HG02852 (cell line): ENCODE results near the gene TRAPPC3.
"Not testable (repeated sequence)": the region's sequence is repeated elsewhere in the genome, so short reads cannot be mapped to it uniquely, and the experiment has no call there.

ENCODE experiments used
- ATAC-seq: cut with Tn5 transposase; IDR thresholded peaks from one replicate; pipeline ENCODE4 v1.9.1; 2021; ENCODE audit warnings: mild to moderate bottlenecking, moderate library complexity; ENCODE audit not compliant: unreplicated experiment

Gene TRAPPC3

GRCh38 chr1:36166938-36167905 is 17.9 kb upstream of the TRAPPC3 start:
- no peak for ATAC-seq

- ATAC-seq = no peak
These were observed 16.9 kb upstream of the TRAPPC3 start for GRCh38 chr1:36166136-36166535.

DNA sequence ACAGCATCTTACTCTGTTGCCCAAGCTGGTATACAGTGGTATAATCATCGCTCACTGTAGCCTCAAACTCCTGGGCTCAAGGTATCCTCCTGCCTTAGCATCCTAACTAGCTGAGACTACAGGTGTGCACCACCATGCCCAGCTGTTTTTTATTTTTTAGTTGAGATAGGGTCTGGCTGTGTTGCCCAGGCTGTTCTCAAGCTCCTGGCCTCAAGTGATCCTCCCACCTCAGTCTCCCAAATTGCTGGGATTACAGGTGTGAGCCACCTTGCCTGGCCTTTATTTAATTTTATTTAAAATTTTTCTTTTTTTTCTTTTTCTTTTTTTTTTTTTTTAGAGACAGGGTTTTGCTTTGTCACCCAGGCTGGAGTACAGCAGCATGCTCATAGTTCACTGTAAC is 15.9 kb upstream of the TRAPPC3 start:
- no peak for ATAC-seq

DNA sequence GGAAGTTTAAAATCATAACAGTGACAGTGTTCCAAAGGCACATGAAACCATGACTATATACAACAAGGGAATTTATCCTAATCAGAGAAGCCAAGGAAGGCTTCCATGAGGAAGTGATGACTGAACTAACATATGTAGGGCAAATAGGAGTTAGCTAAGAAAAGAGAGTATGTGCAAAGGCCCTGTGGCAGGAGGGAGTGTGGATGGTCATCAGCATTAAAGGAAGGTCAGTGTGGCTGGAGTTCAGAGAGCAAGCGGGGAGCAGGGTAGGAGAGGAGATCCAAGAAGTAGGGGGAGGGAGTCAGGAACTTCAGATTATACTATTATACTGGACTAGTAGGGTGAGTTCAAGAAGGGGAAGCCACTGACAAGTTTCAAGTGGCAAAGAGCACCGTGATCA is 15.1 kb upstream of the TRAPPC3 start:
- no peak for ATAC-seq

- ATAC-seq = no peak
These were observed 14.1 kb upstream of the TRAPPC3 start for GRCh38 chr1:36163426-36163825.

DNA sequence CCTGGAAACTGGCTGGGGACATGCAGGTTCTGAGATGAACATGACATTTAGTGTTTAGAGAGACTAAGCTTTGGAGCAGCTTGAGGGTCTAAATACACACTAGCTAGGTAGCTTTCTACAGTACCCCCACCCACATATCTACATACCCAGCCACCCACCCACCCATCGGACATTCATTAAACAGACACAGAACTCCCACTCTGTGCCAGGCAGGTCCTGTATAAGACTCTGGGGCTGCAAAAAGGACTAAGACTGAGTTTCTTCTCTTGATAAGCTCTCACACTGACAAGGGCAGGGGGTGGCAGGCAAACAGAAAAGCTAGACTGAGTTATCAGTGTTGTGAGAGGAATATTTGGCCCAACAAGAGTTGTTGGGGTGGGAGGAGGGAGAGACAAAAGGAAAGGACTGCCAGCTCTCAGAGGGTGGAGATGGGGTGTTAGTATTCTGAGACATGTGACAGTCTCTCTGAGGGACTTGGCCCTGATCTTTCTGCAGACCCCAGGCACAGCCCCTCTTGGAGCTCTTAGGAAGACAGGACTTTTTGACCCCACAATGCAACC is 13.5 kb upstream of the TRAPPC3 start:
- no peak for ATAC-seq

DNA sequence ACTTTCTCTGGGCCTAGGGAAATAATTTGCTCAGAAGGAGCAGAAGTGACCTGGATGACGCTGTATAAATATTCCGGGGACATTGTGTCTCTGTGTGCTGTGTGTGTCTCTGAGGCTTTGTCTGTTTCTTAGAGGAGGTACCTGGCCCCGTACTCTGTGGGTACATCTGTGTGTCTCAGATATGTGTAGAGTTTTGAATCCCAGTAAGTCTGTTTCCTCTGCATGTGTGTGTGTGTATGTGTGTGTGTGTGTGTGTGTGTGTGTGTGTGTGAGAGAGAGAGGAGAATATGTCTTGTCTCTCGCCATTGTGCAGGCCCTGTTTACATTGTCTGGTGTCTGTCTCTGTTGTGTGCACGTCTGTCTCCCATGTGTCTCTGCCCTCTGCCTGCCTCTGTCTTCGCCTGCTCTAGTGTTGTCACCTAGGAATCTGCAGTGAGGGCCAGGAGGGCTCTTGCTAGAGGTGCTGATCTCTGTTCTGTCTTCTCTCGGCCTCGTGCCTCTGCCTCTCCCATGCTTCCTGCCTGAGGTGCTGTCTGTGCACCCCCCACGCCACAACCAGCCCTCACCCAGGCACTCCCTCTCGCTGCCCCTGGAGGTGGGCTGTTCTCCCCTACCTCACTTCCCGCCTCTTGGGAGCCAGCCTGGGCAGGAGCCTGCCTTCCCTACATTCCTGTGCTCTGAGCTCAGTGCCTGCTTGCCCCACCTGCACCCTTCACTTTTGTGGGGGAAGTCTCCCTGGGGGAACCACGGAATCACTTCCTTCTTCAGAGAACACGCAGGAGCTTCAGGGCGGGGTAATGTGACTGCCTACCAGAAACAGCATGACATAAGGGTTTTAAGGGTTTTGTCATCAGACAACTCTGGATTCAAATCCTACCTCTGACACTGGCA is 12.6 kb upstream of the TRAPPC3 start:
- ATAC-seq = no peak

- ATAC-seq = no peak
These were observed 11.7 kb upstream of the TRAPPC3 start for GRCh38 chr1:36160949-36161485.

GRCh38 chr1:36160388-36160948 is 11.2 kb upstream of the TRAPPC3 start:
- no peak for ATAC-seq

DNA sequence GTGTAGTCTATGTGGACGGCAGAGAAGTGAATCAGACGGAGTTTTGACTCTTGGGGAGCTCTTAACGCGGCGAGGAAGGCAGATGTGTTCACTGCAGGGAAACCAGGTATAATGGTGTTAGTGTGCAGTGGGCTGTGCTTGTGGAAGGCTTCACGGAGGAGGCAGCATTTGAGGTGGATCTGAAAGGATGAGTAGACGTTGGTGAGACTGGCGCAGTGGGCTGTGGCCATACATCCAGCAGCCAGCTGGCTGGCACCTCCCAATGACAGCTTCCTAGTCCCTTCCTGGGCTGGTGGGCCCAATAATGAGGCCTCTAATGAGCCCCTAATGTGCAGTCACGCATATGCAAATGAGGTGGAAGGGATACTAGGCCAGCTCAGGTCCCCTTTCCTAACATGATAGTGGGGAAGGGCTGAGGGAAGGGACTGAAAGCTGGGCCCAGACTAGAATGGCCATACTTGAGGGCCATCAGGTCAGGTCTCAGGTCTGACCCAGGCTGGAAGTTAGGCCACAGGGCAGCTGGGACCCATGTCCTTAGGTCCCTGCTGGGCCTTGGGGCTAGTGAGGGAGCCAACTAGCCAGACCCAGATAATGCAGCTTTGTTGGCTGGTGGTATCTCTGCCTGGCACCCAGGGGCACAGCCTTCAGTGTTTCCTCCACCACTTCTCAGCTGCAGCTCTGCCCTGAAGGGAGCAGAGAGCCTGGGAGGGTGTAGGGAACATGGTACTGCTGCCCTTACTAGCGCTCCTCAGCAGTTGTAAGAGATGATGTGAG is 10.5 kb upstream of the TRAPPC3 start:
- ATAC-seq = no peak

DNA sequence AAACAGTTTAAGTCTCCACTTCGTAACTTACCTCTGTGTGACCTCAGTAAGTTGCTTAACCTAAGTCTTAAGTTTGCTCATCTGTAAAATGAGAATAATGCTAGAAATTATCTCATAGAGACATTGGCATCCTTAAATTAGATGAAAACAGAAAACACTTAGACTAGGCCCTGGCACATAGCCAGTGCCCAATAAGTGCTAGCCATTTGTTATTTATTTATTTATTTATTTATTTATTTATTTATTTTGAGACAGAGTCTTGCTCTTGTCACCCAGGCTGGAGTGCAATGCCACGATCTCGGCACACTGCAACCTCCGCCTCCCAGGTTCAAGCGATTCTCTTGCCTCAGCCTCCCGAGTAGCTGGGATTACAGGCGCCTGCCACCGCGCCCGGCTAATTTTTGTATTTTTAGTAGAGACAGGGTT is 9.6 kb upstream of the TRAPPC3 start:
- not testable (repeated sequence) for ATAC-seq

GRCh38 chr1:36157973-36158826 is 8.9 kb upstream of the TRAPPC3 start:
- ATAC-seq = no peak

GRCh38 chr1:36157115-36157903 is 8.0 kb upstream of the TRAPPC3 start:
- ATAC-seq = no peak

DNA sequence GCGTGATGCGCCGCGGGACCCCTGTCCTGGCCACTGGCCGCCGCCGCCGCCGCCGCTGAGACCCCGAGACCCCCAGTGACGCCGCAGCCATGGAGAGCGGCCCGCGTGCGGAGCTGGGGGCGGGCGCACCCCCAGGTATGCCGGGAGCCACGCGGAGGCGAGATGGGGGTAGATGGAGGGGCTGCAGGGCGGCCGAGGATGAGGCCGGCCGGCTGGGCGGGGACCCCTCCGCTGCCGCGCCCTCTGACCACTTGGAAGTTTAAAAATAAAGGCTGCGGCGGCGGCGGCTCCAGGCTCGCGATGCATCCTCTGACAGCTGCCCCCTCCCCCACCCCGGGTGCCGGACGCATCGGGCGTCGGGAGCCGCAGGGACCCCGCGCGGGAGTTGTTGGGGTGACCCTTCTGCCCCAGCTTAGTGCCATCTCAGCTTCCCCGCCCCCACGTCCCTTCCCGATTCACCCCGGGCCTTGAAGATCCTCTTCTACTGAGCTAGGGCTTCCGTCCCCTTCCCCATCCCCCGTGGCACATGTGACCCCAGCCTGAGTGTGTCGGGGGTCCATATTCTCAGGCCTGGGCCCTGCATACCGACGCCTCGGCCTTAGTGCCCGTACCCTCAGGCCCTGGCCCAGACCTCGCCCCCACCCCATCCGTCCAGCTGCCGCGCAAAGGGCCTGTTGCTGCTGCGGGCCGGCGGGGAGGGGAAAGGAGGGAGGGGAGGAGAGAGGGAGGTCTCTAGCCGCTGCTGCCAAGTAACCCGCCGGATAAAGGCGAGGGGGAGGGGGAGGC is 7.2 kb upstream of the TRAPPC3 start:
- ATAC-seq = peak; percentile 20

GRCh38 chr1:36155408-36156328 is 6.4 kb upstream of the TRAPPC3 start, which contains the start of gene MAP7D1:
Gene MAP7D1 (plus strand): TSS chr1:36156160. CDS start chr1:36156418, 258 bp downstream.
- peak; percentile 55 for ATAC-seq

DNA sequence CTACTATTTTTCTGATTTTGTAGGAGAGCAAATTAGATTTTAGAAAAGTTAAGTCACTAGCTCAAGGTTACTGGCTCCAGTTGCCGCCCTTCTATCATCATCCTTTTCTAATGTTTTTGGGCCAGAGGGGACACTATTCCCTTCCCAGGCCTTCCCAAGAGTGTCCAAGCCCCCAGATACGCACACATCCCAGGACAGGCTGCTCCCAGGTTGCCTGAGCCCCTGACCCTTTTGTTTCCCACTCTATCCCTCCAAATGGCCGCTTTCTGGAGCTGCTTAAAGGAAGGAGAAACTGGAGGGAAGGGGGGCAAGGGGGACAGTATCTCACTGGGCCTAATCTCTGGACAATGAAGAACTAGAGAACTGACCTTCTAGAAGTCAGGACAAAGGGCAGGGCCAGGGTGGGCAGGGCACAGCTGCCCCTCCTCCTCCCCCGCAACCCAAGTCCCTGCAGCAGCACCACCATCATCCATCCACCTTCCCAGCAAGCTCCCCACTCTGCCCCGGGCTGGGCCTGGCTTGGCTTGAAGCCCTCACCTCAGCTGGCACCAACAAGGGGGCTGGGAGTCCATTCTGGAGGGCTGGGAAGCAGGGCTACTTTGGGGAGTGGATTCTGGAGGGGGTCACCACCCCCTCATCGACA is 5.6 kb upstream of the TRAPPC3 start:
- ATAC-seq = no peak
